HG03159 (cell line): ENCODE data around the gene RCN1.
A peak's percentile ranks its signal among the peaks of the same experiment; 100 is the strongest.
"Not testable (repeated sequence)": the region's sequence is repeated elsewhere in the genome, so short reads cannot be mapped to it uniquely, and the experiment has no call there.

Experiments
- ATAC-seq: cut with Tn5 transposase; IDR thresholded peaks from one replicate; pipeline ENCODE4 v1.9.1; 2021; ENCODE audit warnings: mild to moderate bottlenecking, moderate library complexity; ENCODE audit not compliant: unreplicated experiment

Gene RCN1

DNA sequence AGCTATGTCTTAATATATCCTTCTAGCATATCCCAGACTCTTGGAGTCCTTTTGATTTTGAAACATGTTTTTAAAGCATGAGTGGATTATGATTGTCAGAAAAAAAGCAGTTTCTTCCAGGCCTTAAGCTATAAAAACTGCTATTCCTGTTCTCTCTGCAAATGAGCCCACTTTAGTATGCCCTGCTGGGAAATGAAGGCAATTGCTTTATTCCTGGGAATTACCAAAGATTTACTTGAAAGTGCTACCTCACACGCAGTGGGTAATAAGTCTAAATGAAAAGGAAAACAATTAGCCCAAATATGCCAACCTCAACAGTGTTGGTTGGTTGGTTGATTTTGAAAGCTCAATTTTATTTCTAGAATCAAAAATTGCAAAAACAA is 17.2 kb upstream of the RCN1 start:
- ATAC-seq = no peak

DNA sequence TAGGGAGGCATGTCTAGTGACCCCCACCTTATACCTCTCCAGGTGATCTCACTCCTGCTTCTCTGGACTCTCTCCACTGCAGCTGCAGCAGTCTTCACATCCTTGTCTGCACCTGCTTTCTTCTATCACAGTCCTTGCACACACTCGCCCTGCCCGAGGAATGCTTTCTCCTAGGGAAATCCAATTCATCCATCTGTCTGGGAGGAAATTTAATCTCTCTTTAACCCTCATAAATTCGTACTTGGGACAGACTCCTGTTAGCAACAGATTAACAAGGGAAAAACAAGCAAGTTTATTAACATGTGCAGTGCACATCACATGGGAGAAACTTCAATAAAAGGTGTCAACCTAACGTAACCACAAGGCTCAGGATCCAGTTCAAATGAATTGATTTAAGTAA is 11.3 kb upstream of the RCN1 start:
- ATAC-seq = no peak

GRCh38 chr11:32080361-32080980 is 10.4 kb upstream of the RCN1 start:
- no peak for ATAC-seq

GRCh38 chr11:32081129-32081641 is 9.7 kb upstream of the RCN1 start:
- no peak for ATAC-seq

DNA sequence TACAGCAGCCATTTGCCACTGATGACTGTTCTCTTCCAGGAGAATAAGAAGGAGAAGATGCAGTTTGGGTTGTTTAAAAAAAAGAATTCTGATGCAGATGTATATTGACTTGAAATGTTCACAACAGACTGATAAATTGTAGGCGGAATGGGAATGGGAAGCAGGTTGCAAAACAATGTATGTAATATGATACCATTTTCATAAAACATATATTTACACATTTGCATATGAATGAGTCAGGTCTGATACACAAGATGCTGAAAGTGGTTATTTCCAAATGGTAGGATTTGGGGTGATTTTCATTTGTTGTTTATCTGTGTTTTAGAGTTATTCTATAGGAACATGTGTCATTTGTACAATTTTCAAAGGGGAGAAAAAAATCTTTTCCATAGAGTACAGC is 9.0 kb upstream of the RCN1 start:
- ATAC-seq = no peak

DNA sequence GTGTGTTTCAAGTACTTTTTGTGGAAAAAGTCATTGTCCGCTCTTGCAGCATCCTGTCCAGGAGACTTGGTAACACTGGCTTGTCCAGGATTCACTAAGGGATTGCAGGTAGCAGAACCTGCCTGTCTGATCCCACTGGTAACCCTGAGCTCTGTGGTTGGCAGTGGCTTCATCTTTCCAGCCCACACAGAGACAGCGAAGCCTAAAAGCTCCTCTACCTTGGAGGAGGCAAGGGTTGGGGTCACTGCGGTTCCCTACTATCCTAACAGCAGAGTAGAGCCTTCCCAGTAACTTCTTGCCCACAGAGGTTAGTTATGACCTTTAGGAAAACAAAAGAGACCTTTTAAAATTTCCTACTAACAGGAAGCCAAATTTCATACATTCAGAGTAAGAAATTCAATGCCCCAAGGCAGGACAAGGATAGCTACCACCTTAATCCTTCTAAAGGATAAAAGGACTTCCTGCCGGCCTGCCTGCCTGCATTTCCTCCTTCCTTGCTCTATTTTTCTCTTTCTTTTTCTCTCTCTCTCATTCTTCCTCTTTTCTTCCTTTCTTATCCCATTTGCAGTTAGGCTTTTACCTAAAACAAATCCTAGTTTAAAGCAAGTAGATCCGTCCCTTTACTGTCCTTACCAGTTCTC is 8.4 kb upstream of the RCN1 start:
- no peak for ATAC-seq

DNA sequence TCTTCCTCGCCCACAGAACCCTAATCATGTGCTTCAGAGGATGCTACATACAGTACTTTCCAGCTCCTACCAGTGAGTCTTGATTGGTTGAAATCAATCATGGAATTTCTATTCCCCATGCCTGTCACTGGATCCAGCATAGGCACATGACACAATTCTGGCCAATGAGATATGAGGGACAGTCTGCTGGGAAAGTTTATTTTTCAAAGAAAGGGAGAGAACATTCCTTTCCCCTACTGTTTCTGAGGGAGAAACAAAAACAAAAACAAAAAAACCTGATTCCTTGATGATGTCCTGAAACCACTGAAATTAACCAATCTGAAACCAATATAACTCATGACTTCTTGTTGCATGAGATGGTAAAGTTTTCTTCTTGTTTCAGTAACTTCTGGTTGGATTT is 3.3 kb upstream of the RCN1 start:
- ATAC-seq = no peak

DNA sequence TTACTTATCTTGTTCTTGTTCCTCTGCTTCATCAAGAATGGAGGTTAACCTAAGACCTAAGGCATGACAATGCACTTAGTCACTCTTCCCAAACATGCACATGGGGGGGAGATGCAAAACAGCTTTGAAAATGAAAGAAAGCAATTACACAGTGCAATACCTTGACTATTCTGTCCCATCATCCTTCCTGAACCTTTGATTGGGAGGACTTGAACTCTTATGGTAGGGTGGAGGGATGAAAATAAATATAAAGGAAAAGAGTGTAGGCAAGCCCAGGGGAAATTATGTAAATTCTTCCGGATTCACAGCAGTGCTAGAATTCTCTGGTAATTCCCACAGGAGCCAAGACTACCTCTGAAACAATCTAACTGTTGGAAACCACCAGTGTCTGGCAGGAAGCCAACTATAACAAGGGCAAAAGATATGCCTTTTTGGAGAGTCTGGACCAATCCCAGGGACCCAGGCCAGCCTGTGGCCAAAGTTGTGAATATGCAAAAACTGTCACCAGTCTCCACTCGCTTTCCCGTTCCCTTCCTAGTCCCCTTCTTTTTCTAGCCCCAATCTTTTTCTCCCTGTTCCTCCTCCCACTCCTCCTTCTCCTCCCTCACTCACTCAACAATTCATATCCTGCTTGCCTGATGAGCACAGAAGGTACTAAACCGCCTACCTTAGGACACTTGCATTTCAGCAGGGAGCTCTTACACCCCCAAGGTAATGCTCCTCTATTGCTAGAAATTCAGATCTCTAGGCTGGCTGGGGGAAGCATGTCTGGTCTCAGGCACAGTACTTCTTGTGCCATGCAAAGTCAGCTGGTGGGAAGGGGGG is 2.5 kb upstream of the RCN1 start:
- no peak for ATAC-seq

- ATAC-seq = no peak
Measured at GRCh38 chr11:32092581-32093170, 1.8 kb downstream of the RCN1 start.

DNA sequence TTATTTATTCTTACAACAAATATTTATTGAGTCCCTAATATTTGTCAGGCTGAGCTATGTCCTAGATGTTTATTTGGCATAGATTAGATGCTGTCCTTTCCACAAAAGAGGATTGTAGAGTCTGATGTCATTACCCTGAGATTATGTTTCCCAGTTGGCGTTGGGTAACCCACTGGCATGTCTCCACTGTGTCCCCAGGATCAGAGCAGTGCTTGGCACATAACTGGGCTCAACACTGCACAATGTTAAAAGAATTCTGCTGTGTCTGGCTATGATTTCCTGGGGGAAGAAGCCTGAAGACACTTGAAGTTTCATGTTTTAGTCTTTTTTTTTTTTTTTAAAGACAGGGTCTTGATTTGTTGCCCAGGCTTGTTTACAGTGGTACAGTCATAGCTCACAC is 4.0 kb downstream of the RCN1 start:
- no peak for ATAC-seq

GRCh38 chr11:32098142-32098903 is 7.4 kb downstream of the RCN1 start:
- no peak for ATAC-seq

GRCh38 chr11:32099516-32099915 is 8.6 kb downstream of the RCN1 start:
- no peak for ATAC-seq

DNA sequence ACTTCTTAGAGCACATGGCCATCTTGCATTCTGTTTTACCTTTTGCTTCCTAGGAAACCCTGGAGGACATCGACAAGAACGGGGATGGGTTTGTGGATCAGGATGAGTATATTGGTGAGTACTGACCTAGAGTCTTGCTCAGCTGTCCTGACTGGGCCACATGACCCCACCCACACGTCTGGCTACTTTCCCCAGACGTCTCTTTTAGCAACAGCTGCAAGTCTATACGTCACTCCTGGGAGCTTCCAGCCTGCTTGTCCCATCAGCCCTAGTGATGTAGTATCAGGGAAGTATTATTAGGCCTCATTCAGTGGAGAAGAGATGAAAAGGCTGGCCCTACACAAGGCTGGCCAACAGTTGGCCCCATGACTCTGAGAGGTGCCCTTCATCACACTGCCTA is 9.6 kb downstream of the RCN1 start:
- no peak for ATAC-seq

DNA sequence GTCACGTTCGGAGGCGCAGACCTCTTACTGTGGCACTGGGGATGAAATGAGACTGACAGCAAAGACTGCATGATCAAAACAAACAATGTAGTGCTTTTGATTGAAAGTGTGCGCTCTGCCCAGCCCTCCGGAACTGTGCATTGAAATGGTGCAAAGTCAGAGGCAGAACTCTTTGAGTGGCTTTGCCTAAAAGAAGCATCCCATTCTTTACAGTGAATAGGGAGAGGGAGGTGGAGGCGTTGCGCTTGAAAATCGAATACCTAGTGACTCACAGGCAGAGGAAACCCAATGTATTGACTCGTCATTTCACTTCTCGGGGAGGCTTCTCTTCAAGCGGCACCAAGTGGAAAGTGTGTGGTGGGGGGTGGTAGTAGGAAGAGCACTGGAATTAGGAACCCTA is 10.9 kb downstream of the RCN1 start:
- ATAC-seq = no peak

DNA sequence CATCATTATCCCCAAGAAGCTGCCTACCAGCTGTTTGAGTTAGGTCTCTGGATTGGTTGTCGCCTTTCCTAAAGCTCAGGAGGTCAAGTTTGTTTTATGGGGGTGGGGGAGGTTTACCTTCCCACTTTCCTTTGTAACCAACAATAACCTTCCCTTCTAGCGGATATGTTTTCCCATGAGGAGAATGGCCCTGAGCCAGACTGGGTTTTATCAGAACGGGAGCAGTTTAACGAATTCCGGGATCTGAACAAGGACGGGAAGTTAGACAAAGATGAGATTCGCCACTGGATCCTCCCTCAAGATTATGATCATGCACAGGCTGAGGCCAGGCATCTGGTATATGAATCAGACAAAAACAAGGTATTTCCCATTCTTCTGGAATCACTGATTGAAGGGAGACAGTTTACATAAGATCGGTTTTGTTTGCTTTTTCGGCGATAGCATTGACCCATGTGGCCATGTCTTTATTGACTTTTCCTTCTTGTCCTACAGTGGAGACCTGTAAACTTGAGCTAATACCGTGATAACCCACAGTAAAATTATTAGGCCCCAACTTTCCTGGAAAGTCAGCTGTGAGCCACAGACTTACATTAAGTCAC is 12.3 kb downstream of the RCN1 start:
- not testable (repeated sequence) for ATAC-seq

DNA sequence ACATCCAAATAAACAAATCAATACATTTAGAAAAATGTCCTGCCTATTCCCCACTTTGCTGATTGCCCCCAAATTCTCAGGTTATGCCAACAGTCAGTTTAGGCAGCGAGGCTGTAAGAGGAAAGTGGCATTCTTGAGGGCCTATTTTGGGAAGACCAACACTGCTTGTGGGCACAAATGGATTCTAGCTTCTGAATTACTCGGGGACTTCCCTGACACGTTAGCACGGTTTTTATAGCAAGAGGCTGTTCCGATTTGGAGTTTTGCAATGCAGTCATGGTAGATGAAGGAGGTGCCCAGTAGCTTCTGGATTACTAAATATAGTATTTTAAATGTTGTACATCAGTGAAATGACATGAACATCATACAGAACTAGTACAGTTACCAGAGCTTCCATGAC is 13.1 kb downstream of the RCN1 start:
- no peak for ATAC-seq

DNA sequence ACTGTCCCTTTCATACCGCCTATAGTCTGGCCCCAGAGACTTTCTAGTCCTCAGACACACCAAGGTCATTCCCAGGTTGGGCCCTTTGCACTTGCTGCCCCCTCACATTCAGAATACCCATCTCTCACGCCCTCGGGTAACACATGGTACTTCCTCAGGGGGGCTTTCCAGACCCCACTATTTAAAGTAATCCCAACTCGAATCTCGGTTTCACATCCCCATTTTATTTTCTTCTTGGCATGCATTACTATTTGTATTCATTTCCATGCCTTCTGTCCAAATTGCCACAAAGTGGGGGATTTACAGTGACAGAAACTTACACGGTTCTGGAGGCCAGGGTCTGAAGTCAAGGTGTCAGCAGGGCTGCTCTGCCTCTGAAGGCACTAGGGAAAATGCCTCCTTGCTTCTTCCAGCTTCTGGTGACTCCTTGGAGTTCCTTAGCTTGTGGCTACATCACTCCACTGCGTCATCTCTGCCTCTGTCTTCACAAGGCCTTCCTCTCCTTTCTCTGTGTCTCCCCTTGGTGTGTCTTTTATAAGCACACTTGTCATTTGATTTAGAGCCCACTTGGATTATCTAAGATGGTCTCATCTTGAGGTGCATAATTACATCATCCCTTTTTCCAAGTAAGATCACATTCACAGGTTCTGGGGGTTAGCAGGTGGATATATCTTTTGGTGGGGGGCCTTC is 15.1 kb downstream of the RCN1 start:
- ATAC-seq = peak; percentile 76

DNA sequence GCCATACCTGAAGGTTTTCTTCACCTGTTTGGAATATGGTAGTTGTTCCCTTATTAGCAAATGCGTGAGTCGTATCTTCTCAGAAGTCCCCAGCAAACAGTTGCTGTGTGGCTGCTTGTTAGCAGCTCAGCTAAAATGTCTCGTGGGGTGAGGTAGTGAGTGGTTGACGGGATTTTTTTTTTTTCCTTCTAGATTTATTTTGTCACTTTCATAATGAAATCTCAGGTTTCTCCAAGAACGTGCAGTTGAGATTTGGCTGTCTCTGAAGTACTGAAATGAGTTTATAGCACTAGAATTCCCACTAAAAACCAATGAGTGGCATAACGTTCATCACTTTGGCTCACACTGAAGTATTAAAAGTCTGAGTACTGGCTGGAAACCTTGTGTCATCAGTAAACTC is 16.8 kb downstream of the RCN1 start:
- ATAC-seq = no peak

DNA sequence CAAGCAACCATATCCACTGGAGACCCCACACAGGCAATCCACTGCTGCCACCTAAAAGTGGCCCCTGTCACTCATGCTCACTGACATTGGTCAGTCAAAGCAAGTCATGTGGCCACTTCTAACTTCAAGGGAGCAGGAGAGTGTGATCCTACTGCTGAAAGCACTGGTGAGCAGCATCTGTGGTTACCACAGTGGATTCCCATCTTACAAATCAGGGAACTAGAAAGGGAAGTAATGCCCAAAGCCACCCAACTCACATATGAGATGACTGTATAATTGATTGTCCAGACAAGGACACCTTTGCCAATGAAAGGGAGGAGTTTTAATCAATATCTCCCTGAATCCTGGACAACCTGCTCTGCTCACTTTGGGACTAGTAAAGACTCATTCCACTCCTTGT is 17.7 kb downstream of the RCN1 start:
- no peak for ATAC-seq

GRCh38 chr11:32109138-32109537 is 18.3 kb downstream of the RCN1 start:
- ATAC-seq = no peak
